Endothelial cell (in vitro differentiated cells): ENCODE measurements around the gene IL36G. TPM values are rescaled to one million over a fixed set of nuclear protein-coding genes. Genes with fewer than 3 reads are reported as not detected.

ENCODE experiments used
- DNase-seq: peaks from one replicate; pipeline ENCODE4 v3.0.0; 2021; ENCODE audit warnings: low spot score
- H3K27ac Mint-ChIP-seq: one replicate; pipeline ENCODE4 v1.8.0; 2021; ENCODE audit warnings: mixed read lengths, inconsistent platforms; ENCODE audit not compliant: unreplicated experiment
- H3K27me3 Mint-ChIP-seq: one replicate; pipeline ENCODE4 v1.8.0; 2021; ENCODE audit warnings: mild to moderate bottlenecking, moderate library complexity, mixed read lengths, inconsistent platforms; ENCODE audit not compliant: unreplicated experiment
- H3K36me3 Mint-ChIP-seq: one replicate; pipeline ENCODE4 v1.8.0; 2021; ENCODE audit warnings: mild to moderate bottlenecking, low read depth, mixed read lengths, inconsistent platforms; ENCODE audit not compliant: unreplicated experiment
- H3K4me1 Mint-ChIP-seq: one replicate; pipeline ENCODE4 v1.8.0; 2021; ENCODE audit warnings: mild to moderate bottlenecking, mixed read lengths, inconsistent platforms; ENCODE audit not compliant: unreplicated experiment
- H3K4me3 Mint-ChIP-seq: one replicate; pipeline ENCODE4 v1.8.0; 2021; ENCODE audit warnings: mild to moderate bottlenecking, mixed read lengths, inconsistent platforms; ENCODE audit not compliant: unreplicated experiment
- H3K9me3 Mint-ChIP-seq: one replicate; pipeline ENCODE4 v1.8.0; 2021; ENCODE audit warnings: mixed read lengths, inconsistent platforms; ENCODE audit not compliant: unreplicated experiment
- total RNA-seq: library from RNA; stranded (reverse); fragmentation: NEBNext Ultra II Directional; extraction: Animal tissue kit (Norgen Biotek cat#: 25700); gene quantifications from one replicate; pipeline ENCODE4 v1.2.1, GENCODE V29; 2021; ENCODE audit not compliant: unreplicated experiment
- TF ChIP-seq, protein P1 (sequence below): fragments of 200-600 bp; sonication (generic); IDR thresholded peaks from one replicate; pipeline ENCODE4 v1.5.0; 2021; ENCODE audit warnings: antibody characterized with exemption; ENCODE audit not compliant: unreplicated experiment

IL36G gene
- total RNA-seq, 1 donor from 2014 or later, result not detected

DNA sequence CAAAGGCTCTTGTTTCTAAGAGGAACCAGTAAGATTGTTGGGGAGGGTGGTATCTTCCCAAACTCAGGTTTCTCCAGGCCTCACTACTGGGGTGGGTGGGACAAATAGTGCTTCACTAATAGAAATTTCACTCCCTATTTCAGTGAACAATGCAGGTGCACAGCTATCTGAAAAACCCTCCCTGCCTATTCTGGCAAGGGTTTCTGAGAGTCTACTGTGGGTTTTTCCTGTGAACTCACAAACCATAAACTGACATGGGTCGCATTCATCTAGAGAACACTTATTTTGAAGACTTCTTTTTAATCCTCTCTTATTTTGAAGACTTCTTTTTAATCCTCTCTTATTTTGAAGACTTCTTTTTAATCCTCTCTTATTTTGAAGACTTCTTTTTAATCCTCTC is 31.8 kb downstream of the IL36G start:
- H3K36me3 Mint-ChIP-seq, result no peaks in the 10 kb centered on the region
- H3K9me3 Mint-ChIP-seq, result no peaks in the 10 kb centered on the region
- H3K4me3 Mint-ChIP-seq, result no peak overlapping the region
- H3K4me1 Mint-ChIP-seq, result peaks cover 2% of the 10 kb centered on the region
- H3K27ac Mint-ChIP-seq, result no peak overlapping the region
- H3K27me3 Mint-ChIP-seq, result peaks cover 1% of the 10 kb centered on the region
- DNase-seq, result no peak
- TF ChIP-seq, protein P1, sequence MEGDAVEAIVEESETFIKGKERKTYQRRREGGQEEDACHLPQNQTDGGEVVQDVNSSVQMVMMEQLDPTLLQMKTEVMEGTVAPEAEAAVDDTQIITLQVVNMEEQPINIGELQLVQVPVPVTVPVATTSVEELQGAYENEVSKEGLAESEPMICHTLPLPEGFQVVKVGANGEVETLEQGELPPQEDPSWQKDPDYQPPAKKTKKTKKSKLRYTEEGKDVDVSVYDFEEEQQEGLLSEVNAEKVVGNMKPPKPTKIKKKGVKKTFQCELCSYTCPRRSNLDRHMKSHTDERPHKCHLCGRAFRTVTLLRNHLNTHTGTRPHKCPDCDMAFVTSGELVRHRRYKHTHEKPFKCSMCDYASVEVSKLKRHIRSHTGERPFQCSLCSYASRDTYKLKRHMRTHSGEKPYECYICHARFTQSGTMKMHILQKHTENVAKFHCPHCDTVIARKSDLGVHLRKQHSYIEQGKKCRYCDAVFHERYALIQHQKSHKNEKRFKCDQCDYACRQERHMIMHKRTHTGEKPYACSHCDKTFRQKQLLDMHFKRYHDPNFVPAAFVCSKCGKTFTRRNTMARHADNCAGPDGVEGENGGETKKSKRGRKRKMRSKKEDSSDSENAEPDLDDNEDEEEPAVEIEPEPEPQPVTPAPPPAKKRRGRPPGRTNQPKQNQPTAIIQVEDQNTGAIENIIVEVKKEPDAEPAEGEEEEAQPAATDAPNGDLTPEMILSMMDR, result no peak

DNA sequence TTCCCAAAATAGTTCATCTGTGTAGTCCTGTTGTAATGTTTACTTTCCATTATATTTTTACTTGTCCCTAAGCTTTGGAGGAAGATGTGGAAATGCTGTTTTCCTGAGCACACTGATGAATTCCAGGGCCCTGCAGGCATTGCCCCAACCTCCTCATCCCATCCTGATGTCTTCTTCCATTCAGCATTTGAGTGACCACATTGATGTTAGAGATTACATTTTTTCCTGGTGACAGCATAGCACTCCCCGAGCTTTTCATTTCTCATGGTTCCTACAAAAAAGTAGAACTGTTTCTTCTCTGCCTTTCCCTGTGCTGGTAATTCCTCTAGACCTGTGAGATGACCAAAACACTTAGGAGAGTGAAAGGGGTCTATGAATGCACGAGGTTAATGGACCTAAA is 32.3 kb downstream of the IL36G start:
- TF ChIP-seq, protein P1, result no peak
- Mint-ChIP-seq H3K27me3 (peaks cover 1% of the 10 kb centered on the region), H3K9me3 (no peaks in the 10 kb centered on the region), H3K27ac (no peak overlapping the region), H3K4me1 (peaks cover 2% of the 10 kb centered on the region), H3K4me3 (no peak overlapping the region), H3K36me3 (no peaks in the 10 kb centered on the region)
- DNase-seq, result no peak

DNA sequence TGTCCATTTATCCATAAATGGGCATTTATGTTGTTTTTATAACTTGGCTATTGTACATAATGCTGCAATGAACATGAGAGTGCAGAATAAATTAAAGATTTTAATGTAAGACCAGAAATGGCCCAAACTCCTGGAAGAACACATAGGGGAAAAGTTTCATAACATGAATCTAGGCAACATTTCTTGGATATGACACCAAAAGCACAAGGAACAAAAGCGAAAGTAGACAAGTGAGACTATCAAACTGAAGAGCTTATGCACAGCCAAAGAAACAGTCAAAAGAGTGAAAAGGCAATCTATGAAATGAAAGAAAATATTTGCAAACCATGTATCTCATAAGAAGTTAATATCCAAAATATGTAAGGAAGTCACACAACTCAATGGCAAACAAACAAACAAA is 33.3 kb downstream of the IL36G start:
- peaks cover 2% of the 10 kb centered on the region for H3K4me1 Mint-ChIP-seq
- TF ChIP-seq, protein P1, result no peak
- H3K9me3 Mint-ChIP-seq, result no peaks in the 10 kb centered on the region
- H3K27ac Mint-ChIP-seq, result no peak overlapping the region
- peaks cover 1% of the 10 kb centered on the region for H3K27me3 Mint-ChIP-seq
- H3K4me3 Mint-ChIP-seq, result no peak overlapping the region
- no peak for DNase-seq
- H3K36me3 Mint-ChIP-seq, result no peaks in the 10 kb centered on the region

DNA sequence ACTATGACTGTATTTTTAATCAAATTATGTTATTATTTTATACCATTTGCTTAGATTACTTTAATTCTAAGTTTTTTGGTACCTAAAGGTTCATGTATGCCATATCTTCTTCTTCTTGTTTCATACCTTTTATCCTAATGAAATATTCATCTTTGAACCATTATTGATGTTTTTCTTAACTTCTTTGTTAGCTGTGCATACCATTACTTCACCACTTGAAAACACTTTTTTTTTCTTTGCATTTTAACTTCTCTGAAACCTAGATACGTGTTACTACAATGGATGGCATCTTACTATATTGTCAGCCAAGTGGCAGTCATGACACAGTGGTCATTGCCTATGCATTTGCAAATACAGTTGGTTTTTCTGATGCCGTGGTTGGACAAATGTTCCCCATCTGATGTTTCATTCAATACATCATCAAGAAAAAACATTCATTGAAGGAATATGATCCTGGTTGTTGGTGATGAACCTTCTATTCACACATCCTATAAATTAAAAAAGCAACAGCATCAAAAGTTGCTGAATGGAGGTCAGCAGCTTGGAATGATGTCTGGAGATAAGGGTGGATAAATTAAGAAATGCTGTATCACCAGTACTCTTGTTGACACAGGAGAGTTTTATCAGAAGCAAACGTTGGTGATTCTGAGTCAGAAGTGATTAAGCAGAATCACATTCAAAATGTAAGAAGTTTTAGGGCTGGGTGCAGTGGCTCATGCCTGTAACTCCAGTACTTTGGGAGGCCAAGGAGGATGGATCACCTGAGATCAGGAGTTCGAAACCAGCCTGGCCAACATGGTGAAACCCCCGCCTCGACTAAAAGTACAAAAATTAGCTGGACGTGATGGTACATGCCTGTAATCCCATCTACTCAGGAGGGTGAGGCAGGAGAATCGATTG is 34.9 kb downstream of the IL36G start:
- no peaks in the 10 kb centered on the region for H3K27me3 Mint-ChIP-seq
- H3K4me3 Mint-ChIP-seq, result no peak overlapping the region
- no peak overlapping the region for H3K27ac Mint-ChIP-seq
- DNase-seq, result no peak
- TF ChIP-seq, protein P1, result no peak
- H3K4me1 Mint-ChIP-seq, result peaks cover 2% of the 10 kb centered on the region
- H3K9me3 Mint-ChIP-seq, result no peaks in the 10 kb centered on the region
- H3K36me3 Mint-ChIP-seq, result no peaks in the 10 kb centered on the region

DNA sequence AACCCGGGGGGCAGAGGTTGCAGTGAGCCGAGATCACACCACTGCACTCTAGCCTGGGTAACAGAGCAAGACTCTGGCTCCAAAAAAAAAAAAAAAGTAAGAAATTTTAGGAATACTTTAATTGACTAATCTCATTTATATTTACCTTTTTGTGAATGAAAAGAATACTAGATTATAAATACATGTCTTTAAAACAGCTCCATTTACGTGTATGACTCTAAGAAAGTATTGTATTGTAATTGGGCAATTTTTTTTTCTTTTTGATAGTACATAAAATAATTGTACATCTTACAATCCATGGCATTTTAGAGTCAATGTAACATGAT is 35.5 kb downstream of the IL36G start:
- no peak overlapping the region for H3K4me3 Mint-ChIP-seq
- H3K27ac Mint-ChIP-seq, result no peak overlapping the region
- no peaks in the 10 kb centered on the region for H3K27me3 Mint-ChIP-seq
- no peaks in the 10 kb centered on the region for H3K36me3 Mint-ChIP-seq
- no peaks in the 10 kb centered on the region for H3K9me3 Mint-ChIP-seq
- peaks cover 2% of the 10 kb centered on the region for H3K4me1 Mint-ChIP-seq
- DNase-seq, result no peak
- TF ChIP-seq, protein P1, result no peak
